SK-N-MC (cell line): Measurements from ENCODE around the gene HEPACAM.

Source experiments
- EZH2 ChIP-seq: fragments of 200-600 bp; sonication (generic); IDR thresholded peaks from one replicate; pipeline ENCODE4 v1.6.1; 2017; ENCODE audit warnings: antibody characterized with exemption
- POLR2AphosphoS5 ChIP-seq: IDR thresholded peaks from 2 replicates; pipeline ENCODE4 v1.6.1; 2012; ENCODE audit warnings: mild to moderate bottlenecking, low read depth, low read length, borderline replicate concordance

- TF ChIP-seq EZH2 (no peak), POLR2AphosphoS5 (no peak)
Observed at GRCh38 chr11:124898263-124898680, 37.6 kb downstream of the HEPACAM start.
